Measurements from ENCODE around the gene TMOD2. TPM values are rescaled to one million over a fixed set of nuclear protein-coding genes. Genes with fewer than 3 reads are reported as not detected.

Gene TMOD2
- polyA plus RNA-seq, 1 donor (not counting 4 experiments of a cell fraction or from before 2014, with no cell fraction given), result 5.2 TPM

DNA sequence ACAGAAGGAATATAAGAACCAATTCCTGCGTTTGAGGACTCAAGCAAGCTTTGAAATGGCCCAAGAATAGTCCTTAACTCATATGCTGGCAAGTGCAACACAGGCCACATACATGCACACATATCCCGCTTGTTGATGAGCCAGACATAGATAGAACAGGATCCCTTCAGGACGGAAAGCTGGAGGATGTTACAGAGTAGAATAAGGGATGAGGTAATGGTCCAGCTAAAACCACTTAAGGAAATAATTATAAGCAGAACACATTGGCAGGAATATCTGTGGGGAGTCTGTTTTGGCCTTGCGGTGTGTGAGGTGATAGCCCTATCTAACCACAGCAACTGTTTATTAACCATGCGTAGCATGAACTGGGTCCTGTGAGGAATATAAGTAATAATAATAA lies 45.1 kb upstream of the TMOD2 start:
- H3K9me1 ChIP-seq (ENCODE audit: control insufficient read depth, extremely low read depth, insufficient read depth, low read length), result no peaks in the 10 kb centered on the region
- dilution Hi-C loops (cut with MboI; ENCODE audit: extremely low pct_ligation_motif_present, low sequenced_read_pairs), result no loop called here
- no peak overlapping the region for H3K4me3 ChIP-seq (ENCODE audit: control insufficient read depth in 2 of 3, extremely low read depth in 1 of 3, insufficient read depth in 2 of 3, low read depth in 1 of 3, low read length in 3 of 3)
- H3K9me3 ChIP-seq (ENCODE audit: control insufficient read depth, low read depth, low read length), result no peaks in the 10 kb centered on the region
- DNase-seq (ENCODE audit: low read depth, low spot score), result no peak
- no peaks in the 10 kb centered on the region for H3K4me1 ChIP-seq (ENCODE audit: control insufficient read depth, extremely low read depth, insufficient read depth, low read length)
- no peaks in the 10 kb centered on the region for H3K79me2 ChIP-seq (ENCODE audit: control insufficient read depth, insufficient read depth, low read length)
- no peak overlapping the region for H3K9ac ChIP-seq (ENCODE audit: control insufficient read depth, extremely low read depth, insufficient read depth, low read length)
- no peak overlapping the region for H3K27ac ChIP-seq (ENCODE audit: control insufficient read depth, insufficient read depth, low read length)
- no peak overlapping the region for H3K4me2 ChIP-seq (ENCODE audit: control insufficient read depth, extremely low read depth, insufficient read depth, low read depth, low read length)
- no peaks in the 10 kb centered on the region for H4K20me1 ChIP-seq (ENCODE audit: control insufficient read depth, extremely low read depth, insufficient read depth, low read length)
- peaks cover 5% of the 10 kb centered on the region for H3K27me3 ChIP-seq (ENCODE audit: control insufficient read depth, extremely low read depth, insufficient read depth, low read length)
- FAIRE-seq, result no peak
- H3K36me3 ChIP-seq (ENCODE audit: control insufficient read depth in 2 of 2, extremely low read depth in 1 of 2, insufficient read depth in 2 of 2, low read length in 2 of 2), result no peaks in the 10 kb centered on the region
- TF ChIP-seq EZH2 (IDR thresholded peaks at IDR 0.05; ENCODE audit: low read length), result no peak
- TF ChIP-seq, protein P1, sequence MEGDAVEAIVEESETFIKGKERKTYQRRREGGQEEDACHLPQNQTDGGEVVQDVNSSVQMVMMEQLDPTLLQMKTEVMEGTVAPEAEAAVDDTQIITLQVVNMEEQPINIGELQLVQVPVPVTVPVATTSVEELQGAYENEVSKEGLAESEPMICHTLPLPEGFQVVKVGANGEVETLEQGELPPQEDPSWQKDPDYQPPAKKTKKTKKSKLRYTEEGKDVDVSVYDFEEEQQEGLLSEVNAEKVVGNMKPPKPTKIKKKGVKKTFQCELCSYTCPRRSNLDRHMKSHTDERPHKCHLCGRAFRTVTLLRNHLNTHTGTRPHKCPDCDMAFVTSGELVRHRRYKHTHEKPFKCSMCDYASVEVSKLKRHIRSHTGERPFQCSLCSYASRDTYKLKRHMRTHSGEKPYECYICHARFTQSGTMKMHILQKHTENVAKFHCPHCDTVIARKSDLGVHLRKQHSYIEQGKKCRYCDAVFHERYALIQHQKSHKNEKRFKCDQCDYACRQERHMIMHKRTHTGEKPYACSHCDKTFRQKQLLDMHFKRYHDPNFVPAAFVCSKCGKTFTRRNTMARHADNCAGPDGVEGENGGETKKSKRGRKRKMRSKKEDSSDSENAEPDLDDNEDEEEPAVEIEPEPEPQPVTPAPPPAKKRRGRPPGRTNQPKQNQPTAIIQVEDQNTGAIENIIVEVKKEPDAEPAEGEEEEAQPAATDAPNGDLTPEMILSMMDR (optimal IDR thresholded peaks at IDR 0.05 in 1 of 3, IDR thresholded peaks at IDR 0.05 in 1 of 3, conservative IDR thresholded peaks at IDR 0.05 in 1 of 3; ENCODE audit: extremely low read depth in 1 of 3, insufficient read depth in 2 of 3, low read length in 3 of 3), result no peak
- H2AFZ ChIP-seq (ENCODE audit: control insufficient read depth, low read length), result no peak overlapping the region

DNA sequence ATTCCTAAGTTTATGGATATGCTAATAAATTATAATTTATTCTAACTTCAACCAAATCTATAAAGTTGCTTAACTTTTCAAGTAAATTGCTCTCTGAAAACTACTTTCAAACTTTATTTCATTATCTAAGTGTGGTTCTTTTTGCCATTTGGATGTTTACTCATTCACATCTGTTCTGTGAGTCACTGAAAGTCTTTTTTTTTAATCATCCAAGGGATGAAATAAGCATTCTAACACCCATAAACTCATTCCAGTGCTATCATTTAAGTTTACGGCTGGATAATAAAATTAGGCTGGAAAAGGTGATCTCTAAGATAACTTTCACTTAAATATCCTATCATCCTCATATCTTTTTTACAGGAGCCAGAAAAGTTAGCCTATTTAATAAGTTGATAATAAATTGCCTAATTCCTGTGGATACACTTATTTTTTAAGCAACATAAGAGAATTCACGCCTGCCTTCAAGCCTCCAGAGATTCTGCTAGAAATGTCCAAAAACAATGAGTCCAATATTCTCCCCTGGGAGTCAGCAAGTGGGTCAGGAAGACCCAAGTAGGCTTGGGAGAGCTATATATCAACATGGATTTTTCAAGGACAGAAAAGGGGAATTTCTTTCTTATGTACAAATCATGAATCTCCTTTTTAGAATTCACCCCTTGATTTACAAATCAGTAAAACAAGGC lies 44.3 kb upstream of the TMOD2 start:
- Histone ChIP-seq H3K27ac (ENCODE audit: control insufficient read depth, insufficient read depth, low read length) (no peak overlapping the region), H2AFZ (ENCODE audit: control insufficient read depth, low read length) (no peak overlapping the region), H3K4me3 (ENCODE audit: control insufficient read depth in 2 of 3, extremely low read depth in 1 of 3, insufficient read depth in 2 of 3, low read depth in 1 of 3, low read length in 3 of 3) (no peak overlapping the region), H4K20me1 (ENCODE audit: control insufficient read depth, extremely low read depth, insufficient read depth, low read length) (no peaks in the 10 kb centered on the region), H3K36me3 (ENCODE audit: control insufficient read depth in 2 of 2, extremely low read depth in 1 of 2, insufficient read depth in 2 of 2, low read length in 2 of 2) (no peaks in the 10 kb centered on the region), H3K9me3 (ENCODE audit: control insufficient read depth, low read depth, low read length) (no peaks in the 10 kb centered on the region), H3K4me1 (ENCODE audit: control insufficient read depth, extremely low read depth, insufficient read depth, low read length) (no peaks in the 10 kb centered on the region), H3K9me1 (ENCODE audit: control insufficient read depth, extremely low read depth, insufficient read depth, low read length) (no peaks in the 10 kb centered on the region), H3K27me3 (ENCODE audit: control insufficient read depth, extremely low read depth, insufficient read depth, low read length) (peaks cover 5% of the 10 kb centered on the region), H3K9ac (ENCODE audit: control insufficient read depth, extremely low read depth, insufficient read depth, low read length) (no peak overlapping the region), H3K79me2 (ENCODE audit: control insufficient read depth, insufficient read depth, low read length) (no peaks in the 10 kb centered on the region), H3K4me2 (ENCODE audit: control insufficient read depth, extremely low read depth, insufficient read depth, low read depth, low read length) (no peak overlapping the region)
- FAIRE-seq (no peak), DNase-seq (ENCODE audit: low read depth, low spot score) (no peak)
- dilution Hi-C loops (cut with MboI; ENCODE audit: extremely low pct_ligation_motif_present, low sequenced_read_pairs), result no loop called here
- TF ChIP-seq, protein P1 (optimal IDR thresholded peaks at IDR 0.05 in 1 of 3, IDR thresholded peaks at IDR 0.05 in 1 of 3, conservative IDR thresholded peaks at IDR 0.05 in 1 of 3; ENCODE audit: extremely low read depth in 1 of 3, insufficient read depth in 2 of 3, low read length in 3 of 3), result no peak
- TF ChIP-seq EZH2 (IDR thresholded peaks at IDR 0.05; ENCODE audit: low read length), result no peak
